ENCODE data around the gene ISCA2.

Gene ISCA2

DNA sequence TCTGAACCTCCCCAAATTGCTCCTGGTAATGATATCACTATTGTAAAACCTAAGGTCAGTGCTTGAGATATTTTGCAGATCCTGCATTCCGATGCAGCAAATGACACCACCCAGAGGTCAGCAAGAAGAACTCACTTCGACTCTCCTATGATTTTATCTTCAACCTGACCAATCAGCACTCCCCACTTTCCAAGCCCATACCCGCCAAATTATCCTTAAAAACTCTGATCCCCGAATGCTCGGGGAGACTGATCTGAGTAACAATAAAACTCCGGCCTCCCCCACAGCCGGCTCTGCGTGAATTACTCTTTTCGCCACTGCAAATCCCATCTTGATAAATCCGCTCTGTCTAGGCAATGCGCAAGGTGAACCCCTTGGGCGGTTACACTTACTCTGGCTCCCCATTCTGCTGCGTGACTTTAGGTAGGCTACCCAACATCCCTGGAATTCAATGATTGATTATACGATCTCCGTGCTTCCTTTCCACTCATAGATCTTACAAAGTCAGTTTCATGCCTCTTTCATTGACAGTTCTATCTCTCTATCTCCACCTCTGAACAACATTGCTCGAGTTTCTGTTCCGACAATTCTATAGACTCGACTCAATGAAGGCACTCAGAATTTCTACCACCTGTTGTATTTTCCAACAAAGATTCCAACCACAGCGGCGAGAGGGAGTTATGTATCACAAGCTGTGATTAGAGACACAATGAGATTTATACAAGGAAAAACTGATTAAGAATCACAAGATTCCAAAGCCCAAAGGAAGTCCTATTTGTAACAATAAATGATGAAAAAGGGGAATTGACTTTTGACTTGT, 1.4 kb upstream of the ISCA2 start (continued):
- TF ChIP-seq, protein P1, sequence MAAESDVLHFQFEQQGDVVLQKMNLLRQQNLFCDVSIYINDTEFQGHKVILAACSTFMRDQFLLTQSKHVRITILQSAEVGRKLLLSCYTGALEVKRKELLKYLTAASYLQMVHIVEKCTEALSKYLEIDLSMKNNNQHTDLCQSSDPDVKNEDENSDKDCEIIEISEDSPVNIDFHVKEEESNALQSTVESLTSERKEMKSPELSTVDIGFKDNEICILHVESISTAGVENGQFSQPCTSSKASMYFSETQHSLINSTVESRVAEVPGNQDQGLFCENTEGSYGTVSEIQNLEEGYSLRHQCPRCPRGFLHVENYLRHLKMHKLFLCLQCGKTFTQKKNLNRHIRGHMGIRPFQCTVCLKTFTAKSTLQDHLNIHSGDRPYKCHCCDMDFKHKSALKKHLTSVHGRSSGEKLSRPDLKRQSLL (tag by site-specific recombination; IDR thresholded peaks at IDR 0.05): no peak
- TF ChIP-seq SCRT2 (tag by site-specific recombination; IDR thresholded peaks at IDR 0.05) (peak; percentile 91), ZNF335 (tag by site-specific recombination; conservative IDR thresholded peaks at IDR 0.05) (peak; percentile 69), ZNF302 (tag by site-specific recombination; IDR thresholded peaks at IDR 0.05; ENCODE audit: low read depth) (no peak), ZNF843 (tag by site-specific recombination; IDR thresholded peaks at IDR 0.05) (no peak), TRIM28 (IDR thresholded peaks at IDR 0.05; ENCODE audit: borderline replicate concordance, low read length) (no peak), ZNF558 (tag by site-specific recombination; IDR thresholded peaks at IDR 0.05) (no peak), ZNF623 (tag by site-specific recombination; IDR thresholded peaks at IDR 0.05) (no peak), ZIC2 (tag by site-specific recombination; IDR thresholded peaks at IDR 0.05) (no peak), ZNF585B (tag by site-specific recombination; IDR thresholded peaks at IDR 0.05) (no peak), ZNF37A (tag by site-specific recombination; IDR thresholded peaks at IDR 0.05) (no peak), ZNF221 (tag by site-specific recombination; IDR thresholded peaks at IDR 0.05; ENCODE audit: borderline replicate concordance) (no peak), ZNF707 (tag by site-specific recombination; IDR thresholded peaks at IDR 0.05) (no peak), ZNF18 (tag by site-specific recombination; IDR thresholded peaks at IDR 0.05) (no peak), KLF7 (tag by site-specific recombination; IDR thresholded peaks at IDR 0.05; ENCODE audit: borderline replicate concordance) (no peak), ZNF114 (tag by site-specific recombination; IDR thresholded peaks at IDR 0.05) (no peak), ZNF350 (tag by site-specific recombination; IDR thresholded peaks at IDR 0.05) (no peak)
- TF ChIP-seq, protein P2, sequence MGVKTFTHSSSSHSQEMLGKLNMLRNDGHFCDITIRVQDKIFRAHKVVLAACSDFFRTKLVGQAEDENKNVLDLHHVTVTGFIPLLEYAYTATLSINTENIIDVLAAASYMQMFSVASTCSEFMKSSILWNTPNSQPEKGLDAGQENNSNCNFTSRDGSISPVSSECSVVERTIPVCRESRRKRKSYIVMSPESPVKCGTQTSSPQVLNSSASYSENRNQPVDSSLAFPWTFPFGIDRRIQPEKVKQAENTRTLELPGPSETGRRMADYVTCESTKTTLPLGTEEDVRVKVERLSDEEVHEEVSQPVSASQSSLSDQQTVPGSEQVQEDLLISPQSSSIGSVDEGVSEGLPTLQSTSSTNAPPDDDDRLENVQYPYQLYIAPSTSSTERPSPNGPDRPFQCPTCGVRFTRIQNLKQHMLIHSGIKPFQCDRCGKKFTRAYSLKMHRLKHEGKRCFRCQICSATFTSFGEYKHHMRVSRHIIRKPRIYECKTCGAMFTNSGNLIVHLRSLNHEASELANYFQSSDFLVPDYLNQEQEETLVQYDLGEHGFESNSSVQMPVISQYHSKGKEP (tag by site-specific recombination; IDR thresholded peaks at IDR 0.05): no peak
- TF ChIP-seq, protein P3, sequence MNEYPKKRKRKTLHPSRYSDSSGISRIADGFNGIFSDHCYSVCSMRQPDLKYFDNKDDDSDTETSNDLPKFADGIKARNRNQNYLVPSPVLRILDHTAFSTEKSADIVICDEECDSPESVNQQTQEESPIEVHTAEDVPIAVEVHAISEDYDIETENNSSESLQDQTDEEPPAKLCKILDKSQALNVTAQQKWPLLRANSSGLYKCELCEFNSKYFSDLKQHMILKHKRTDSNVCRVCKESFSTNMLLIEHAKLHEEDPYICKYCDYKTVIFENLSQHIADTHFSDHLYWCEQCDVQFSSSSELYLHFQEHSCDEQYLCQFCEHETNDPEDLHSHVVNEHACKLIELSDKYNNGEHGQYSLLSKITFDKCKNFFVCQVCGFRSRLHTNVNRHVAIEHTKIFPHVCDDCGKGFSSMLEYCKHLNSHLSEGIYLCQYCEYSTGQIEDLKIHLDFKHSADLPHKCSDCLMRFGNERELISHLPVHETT (tag by site-specific recombination; IDR thresholded peaks at IDR 0.05): no peak
- TF ChIP-seq, protein P4, sequence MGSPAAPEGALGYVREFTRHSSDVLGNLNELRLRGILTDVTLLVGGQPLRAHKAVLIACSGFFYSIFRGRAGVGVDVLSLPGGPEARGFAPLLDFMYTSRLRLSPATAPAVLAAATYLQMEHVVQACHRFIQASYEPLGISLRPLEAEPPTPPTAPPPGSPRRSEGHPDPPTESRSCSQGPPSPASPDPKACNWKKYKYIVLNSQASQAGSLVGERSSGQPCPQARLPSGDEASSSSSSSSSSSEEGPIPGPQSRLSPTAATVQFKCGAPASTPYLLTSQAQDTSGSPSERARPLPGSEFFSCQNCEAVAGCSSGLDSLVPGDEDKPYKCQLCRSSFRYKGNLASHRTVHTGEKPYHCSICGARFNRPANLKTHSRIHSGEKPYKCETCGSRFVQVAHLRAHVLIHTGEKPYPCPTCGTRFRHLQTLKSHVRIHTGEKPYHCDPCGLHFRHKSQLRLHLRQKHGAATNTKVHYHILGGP (tag by site-specific recombination; IDR thresholded peaks at IDR 0.05): no peak
- TF ChIP-seq, protein P5, sequence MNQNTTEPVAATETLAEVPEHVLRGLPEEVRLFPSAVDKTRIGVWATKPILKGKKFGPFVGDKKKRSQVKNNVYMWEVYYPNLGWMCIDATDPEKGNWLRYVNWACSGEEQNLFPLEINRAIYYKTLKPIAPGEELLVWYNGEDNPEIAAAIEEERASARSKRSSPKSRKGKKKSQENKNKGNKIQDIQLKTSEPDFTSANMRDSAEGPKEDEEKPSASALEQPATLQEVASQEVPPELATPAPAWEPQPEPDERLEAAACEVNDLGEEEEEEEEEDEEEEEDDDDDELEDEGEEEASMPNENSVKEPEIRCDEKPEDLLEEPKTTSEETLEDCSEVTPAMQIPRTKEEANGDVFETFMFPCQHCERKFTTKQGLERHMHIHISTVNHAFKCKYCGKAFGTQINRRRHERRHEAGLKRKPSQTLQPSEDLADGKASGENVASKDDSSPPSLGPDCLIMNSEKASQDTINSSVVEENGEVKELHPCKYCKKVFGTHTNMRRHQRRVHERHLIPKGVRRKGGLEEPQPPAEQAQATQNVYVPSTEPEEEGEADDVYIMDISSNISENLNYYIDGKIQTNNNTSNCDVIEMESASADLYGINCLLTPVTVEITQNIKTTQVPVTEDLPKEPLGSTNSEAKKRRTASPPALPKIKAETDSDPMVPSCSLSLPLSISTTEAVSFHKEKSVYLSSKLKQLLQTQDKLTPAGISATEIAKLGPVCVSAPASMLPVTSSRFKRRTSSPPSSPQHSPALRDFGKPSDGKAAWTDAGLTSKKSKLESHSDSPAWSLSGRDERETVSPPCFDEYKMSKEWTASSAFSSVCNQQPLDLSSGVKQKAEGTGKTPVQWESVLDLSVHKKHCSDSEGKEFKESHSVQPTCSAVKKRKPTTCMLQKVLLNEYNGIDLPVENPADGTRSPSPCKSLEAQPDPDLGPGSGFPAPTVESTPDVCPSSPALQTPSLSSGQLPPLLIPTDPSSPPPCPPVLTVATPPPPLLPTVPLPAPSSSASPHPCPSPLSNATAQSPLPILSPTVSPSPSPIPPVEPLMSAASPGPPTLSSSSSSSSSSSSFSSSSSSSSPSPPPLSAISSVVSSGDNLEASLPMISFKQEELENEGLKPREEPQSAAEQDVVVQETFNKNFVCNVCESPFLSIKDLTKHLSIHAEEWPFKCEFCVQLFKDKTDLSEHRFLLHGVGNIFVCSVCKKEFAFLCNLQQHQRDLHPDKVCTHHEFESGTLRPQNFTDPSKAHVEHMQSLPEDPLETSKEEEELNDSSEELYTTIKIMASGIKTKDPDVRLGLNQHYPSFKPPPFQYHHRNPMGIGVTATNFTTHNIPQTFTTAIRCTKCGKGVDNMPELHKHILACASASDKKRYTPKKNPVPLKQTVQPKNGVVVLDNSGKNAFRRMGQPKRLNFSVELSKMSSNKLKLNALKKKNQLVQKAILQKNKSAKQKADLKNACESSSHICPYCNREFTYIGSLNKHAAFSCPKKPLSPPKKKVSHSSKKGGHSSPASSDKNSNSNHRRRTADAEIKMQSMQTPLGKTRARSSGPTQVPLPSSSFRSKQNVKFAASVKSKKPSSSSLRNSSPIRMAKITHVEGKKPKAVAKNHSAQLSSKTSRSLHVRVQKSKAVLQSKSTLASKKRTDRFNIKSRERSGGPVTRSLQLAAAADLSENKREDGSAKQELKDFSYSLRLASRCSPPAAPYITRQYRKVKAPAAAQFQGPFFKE (tag by site-specific recombination; IDR thresholded peaks at IDR 0.05; ENCODE audit: borderline replicate concordance): no peak
- TF ChIP-seq, protein P6, sequence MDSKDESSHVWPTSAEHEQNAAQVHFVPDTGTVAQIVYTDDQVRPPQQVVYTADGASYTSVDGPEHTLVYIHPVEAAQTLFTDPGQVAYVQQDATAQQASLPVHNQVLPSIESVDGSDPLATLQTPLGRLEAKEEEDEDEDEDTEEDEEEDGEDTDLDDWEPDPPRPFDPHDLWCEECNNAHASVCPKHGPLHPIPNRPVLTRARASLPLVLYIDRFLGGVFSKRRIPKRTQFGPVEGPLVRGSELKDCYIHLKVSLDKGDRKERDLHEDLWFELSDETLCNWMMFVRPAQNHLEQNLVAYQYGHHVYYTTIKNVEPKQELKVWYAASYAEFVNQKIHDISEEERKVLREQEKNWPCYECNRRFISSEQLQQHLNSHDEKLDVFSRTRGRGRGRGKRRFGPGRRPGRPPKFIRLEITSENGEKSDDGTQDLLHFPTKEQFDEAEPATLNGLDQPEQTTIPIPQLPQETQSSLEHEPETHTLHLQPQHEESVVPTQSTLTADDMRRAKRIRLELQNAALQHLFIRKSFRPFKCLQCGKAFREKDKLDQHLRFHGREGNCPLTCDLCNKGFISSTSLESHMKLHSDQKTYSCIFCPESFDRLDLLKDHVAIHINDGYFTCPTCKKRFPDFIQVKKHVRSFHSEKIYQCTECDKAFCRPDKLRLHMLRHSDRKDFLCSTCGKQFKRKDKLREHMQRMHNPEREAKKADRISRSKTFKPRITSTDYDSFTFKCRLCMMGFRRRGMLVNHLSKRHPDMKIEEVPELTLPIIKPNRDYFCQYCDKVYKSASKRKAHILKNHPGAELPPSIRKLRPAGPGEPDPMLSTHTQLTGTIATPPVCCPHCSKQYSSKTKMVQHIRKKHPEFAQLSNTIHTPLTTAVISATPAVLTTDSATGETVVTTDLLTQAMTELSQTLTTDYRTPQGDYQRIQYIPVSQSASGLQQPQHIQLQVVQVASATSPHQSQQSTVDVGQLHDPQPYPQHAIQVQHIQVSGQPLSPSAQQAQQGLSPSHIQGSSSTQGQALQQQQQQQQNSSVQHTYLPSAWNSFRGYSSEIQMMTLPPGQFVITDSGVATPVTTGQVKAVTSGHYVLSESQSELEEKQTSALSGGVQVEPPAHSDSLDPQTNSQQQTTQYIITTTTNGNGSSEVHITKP (tag by site-specific recombination; IDR thresholded peaks at IDR 0.05): peak; percentile 34; the same call in 1 of the 2 replicates
